H1 (cell line): Measurements from ENCODE around the gene PDE4B. TPM values are rescaled to one million over a fixed set of nuclear protein-coding genes. Genes with fewer than 3 reads are reported as not detected.

ENCODE experiments used
- CTCF ChIA-PET: fragments of 300-600 bp; sonication (Branson Sonifier 250); formaldehyde crosslinking; loops from one replicate; lab custom pipeline; 2021; ENCODE audit not compliant: partially characterized antibody; lab: Charles Lee
- POLR2A ChIA-PET: fragments of 300-600 bp; sonication (Branson Sonifier 250); formaldehyde crosslinking; loops from one replicate; lab custom pipeline; 2021; ENCODE audit warnings: inconsistent platforms; ENCODE audit not compliant: partially characterized antibody; lab: Charles Lee
- DNase-seq, 2 experiments: peaks; one replicate each; pipeline versions ENCODE4 v3.0.0 to v3.0.0-alpha.2; 2010 to 2022; ENCODE audit warnings: low spot score in 2 of 2, low read depth in 1 of 2, mixed read lengths in 1 of 2
- FAIRE-seq: peaks from 2 replicates; lab custom pipeline; 2011; peaks lifted over from hg19 to GRCh38; lab: Jason Lieb, UNC
- H2AFZ ChIP-seq: 2 replicates; pipeline ENCODE4 v1.8.1; 2012; ENCODE audit warnings: low read length, inconsistent platforms
- H2AK5ac ChIP-seq: 2 replicates; pipeline ENCODE4 v1.6.1; 2013; ENCODE audit warnings: low read depth, low read length
- H2BK120ac ChIP-seq: replicated peaks from 2 replicates; pipeline ENCODE3; 2013; ENCODE audit warnings: low read depth, low read length, inconsistent platforms
- H2BK12ac ChIP-seq: 2 replicates; pipeline ENCODE4 v1.6.1; 2013; ENCODE audit warnings: low read depth, low read length
- H2BK15ac ChIP-seq: 2 replicates; pipeline ENCODE4 v1.6.1; 2013; ENCODE audit warnings: low read length
- H2BK20ac ChIP-seq: 2 replicates; pipeline ENCODE4 v1.6.1; 2013; ENCODE audit warnings: low read length
- H2BK5ac ChIP-seq: 2 replicates; pipeline ENCODE4 v1.6.1; 2013; ENCODE audit warnings: low read depth, low read length
- H3K14ac ChIP-seq: 2 replicates; pipeline ENCODE4 v1.6.1; 2013; ENCODE audit warnings: inconsistent platforms; ENCODE audit not compliant: insufficient read length
- H3K18ac ChIP-seq: 2 replicates; pipeline ENCODE4 v1.6.1; 2013; ENCODE audit warnings: low read length; ENCODE audit errors: extremely low read depth
- H3K23ac ChIP-seq: 2 replicates; pipeline ENCODE4 v1.6.1; 2013; ENCODE audit warnings: inconsistent platforms; ENCODE audit not compliant: insufficient read length
- H3K23me2 ChIP-seq: 2 replicates; pipeline ENCODE4 v1.6.1; 2013; ENCODE audit warnings: low read depth, low read length
- H3K27ac ChIP-seq: 2 replicates; pipeline ENCODE4 v1.6.1; 2011; ENCODE audit warnings: low read depth, low read length, inconsistent platforms
- H3K27me3 ChIP-seq, 4 experiments: replicated peaks in 1 of 4; 1 replicate in 1 of 4; 2 replicates in 3 of 4; pipeline versions ENCODE4 v1.6.1 to v1.8.1; 2011 to 2013; ENCODE audit warnings: low read length in 3 of 4, mild to moderate bottlenecking in 3 of 4, inconsistent platforms in 2 of 4, mixed read lengths in 2 of 4, moderate library complexity in 1 of 4; ENCODE audit not compliant: control insufficient read depth in 3 of 4, insufficient read depth in 3 of 4; ENCODE audit errors: extremely low read depth in 1 of 4
- H3K36me3 ChIP-seq, 4 experiments: 2 replicates each; pipeline versions ENCODE4 v1.6.1 to v1.8.1; 2011 to 2013; ENCODE audit warnings: mild to moderate bottlenecking in 4 of 4, low read length in 3 of 4, moderate library complexity in 2 of 4, control low read depth in 1 of 4, inconsistent platforms in 1 of 4; ENCODE audit not compliant: insufficient read depth in 4 of 4, control insufficient read depth in 2 of 4
- H3K4ac ChIP-seq: replicated peaks from 2 replicates; pipeline ENCODE3; 2013; ENCODE audit warnings: low read length, low read depth, mixed read lengths, inconsistent platforms; ENCODE audit not compliant: insufficient read length
- H3K4me1 ChIP-seq, 4 experiments: replicated peaks in 1 of 4; 1 replicate in 1 of 4; 2 replicates in 3 of 4; pipeline versions ENCODE4 v1.6.1 to v1.8.1; 2011 to 2013; ENCODE audit warnings: low read length in 3 of 4, inconsistent platforms in 2 of 4, mixed read lengths in 1 of 4; ENCODE audit not compliant: insufficient read depth in 4 of 4, control insufficient read depth in 3 of 4
- H3K4me2 ChIP-seq, 2 experiments: 2 replicates each; pipeline versions ENCODE4 v1.6.1 to v1.8.1; 2011 to 2013; ENCODE audit warnings: low read depth in 2 of 2, low read length in 2 of 2, control low read depth in 1 of 2, inconsistent platforms in 1 of 2, mild to moderate bottlenecking in 1 of 2; ENCODE audit not compliant: insufficient read depth in 1 of 2
- H3K4me3 ChIP-seq, 4 experiments: fragments of 200-600, 300-600 bp in 1 of 4; sonication (generic), shearing (Covaris generic), sonication (Bioruptor Twin) in 1 of 4; 2 replicates each; pipeline versions ENCODE4 v1.5.1 to v1.8.1; 2011 to 2016; ENCODE audit warnings: low read length in 4 of 4, low read depth in 3 of 4, control low read depth in 2 of 4, inconsistent platforms in 2 of 4, mild to moderate bottlenecking in 2 of 4, mixed read lengths in 1 of 4, moderate library complexity in 1 of 4; ENCODE audit not compliant: insufficient read depth in 2 of 4; ENCODE audit errors: extremely low read depth in 1 of 4
- H3K56ac ChIP-seq: replicated peaks from 2 replicates; pipeline ENCODE3; 2013; ENCODE audit warnings: low read depth, mild to moderate bottlenecking, mixed read lengths, low read length, inconsistent platforms; ENCODE audit not compliant: insufficient read length
- H3K79me1 ChIP-seq: 2 replicates; pipeline ENCODE4 v1.6.1; 2013; ENCODE audit warnings: low read depth, low read length, control low read depth
- H3K79me2 ChIP-seq, 2 experiments: 2 replicates each; pipeline versions ENCODE4 v1.6.1 to v1.8.1; 2012 to 2013; ENCODE audit warnings: low read length in 2 of 2, mild to moderate bottlenecking in 2 of 2, inconsistent platforms in 1 of 2; ENCODE audit not compliant: insufficient read depth in 2 of 2, control insufficient read depth in 1 of 2
- H3K9ac ChIP-seq, 4 experiments: replicated peaks in 1 of 4; 1 replicate in 1 of 4; 2 replicates in 3 of 4; pipeline versions ENCODE4 v1.6.1 to v1.8.1; 2011 to 2013; ENCODE audit warnings: low read depth in 3 of 4, low read length in 3 of 4, control low read depth in 2 of 4, mild to moderate bottlenecking in 2 of 4, moderate library complexity in 2 of 4, inconsistent platforms in 1 of 4; ENCODE audit errors: extremely low read depth in 1 of 4
- H3K9me3 ChIP-seq, 2 experiments: 2 replicates each; pipeline versions ENCODE4 v1.6.1 to v1.8.1; 2012 to 2013; ENCODE audit warnings: mild to moderate bottlenecking in 2 of 2, moderate library complexity in 2 of 2, control low read depth in 1 of 2, inconsistent platforms in 1 of 2, low read depth in 1 of 2, low read length in 1 of 2, mixed read lengths in 1 of 2; ENCODE audit not compliant: insufficient read depth in 2 of 2
- H4K20me1 ChIP-seq, 2 experiments: replicated peaks in 1 of 2; 2 replicates each; pipeline versions ENCODE3 to v1.8.1; 2011 to 2013; ENCODE audit warnings: inconsistent platforms in 2 of 2, low read length in 2 of 2, mild to moderate bottlenecking in 1 of 2; ENCODE audit not compliant: insufficient read depth in 2 of 2, control insufficient read depth in 1 of 2
- H4K5ac ChIP-seq: 2 replicates; pipeline ENCODE4 v1.6.1; 2013; ENCODE audit warnings: low read length, low read depth, mixed read lengths, inconsistent platforms; ENCODE audit not compliant: insufficient read length
- H4K8ac ChIP-seq: 2 replicates; pipeline ENCODE4 v1.8.0; 2013; ENCODE audit warnings: mild to moderate bottlenecking, moderate library complexity, low read length, inconsistent platforms; ENCODE audit not compliant: insufficient read depth; ENCODE audit errors: extremely low read depth
- H4K91ac ChIP-seq: replicated peaks from 2 replicates; pipeline ENCODE3; 2013; ENCODE audit warnings: low read length, mixed read lengths, inconsistent platforms; ENCODE audit not compliant: insufficient read length
- CHD2 ChIP-seq: IDR thresholded peaks from 2 replicates; pipeline ENCODE4 v1.6.1; 2012; ENCODE audit warnings: low read length, improper control_type of control experiment
- EGR1 ChIP-seq: IDR thresholded peaks from 2 replicates; pipeline ENCODE4 v1.6.1; 2011; ENCODE audit warnings: low read depth, low read length, borderline replicate concordance
- FOSL1 ChIP-seq: IDR thresholded peaks from 2 replicates; pipeline ENCODE4 v1.6.1; 2011; ENCODE audit warnings: mild to moderate bottlenecking, low read depth, low read length, moderate library complexity; ENCODE audit not compliant: insufficient read depth
- GABPA ChIP-seq: IDR thresholded peaks from 2 replicates; pipeline ENCODE4 v1.6.1; 2011; ENCODE audit warnings: mild to moderate bottlenecking, low read length, moderate library complexity, borderline replicate concordance; ENCODE audit not compliant: insufficient read depth
- MAX ChIP-seq: IDR thresholded peaks from 2 replicates; pipeline ENCODE4 v1.6.1; 2012; ENCODE audit warnings: inconsistent platforms
- SIRT6 ChIP-seq: IDR thresholded peaks from one replicate; pipeline ENCODE4 v1.7.1; 2012; ENCODE audit warnings: low read length, inconsistent platforms
- SP4 ChIP-seq: IDR thresholded peaks from 2 replicates; pipeline ENCODE4 v1.6.1; 2012; ENCODE audit warnings: low read length, inconsistent platforms
- TAF1 ChIP-seq: IDR thresholded peaks from 2 replicates; pipeline ENCODE4 v1.6.1; 2011; ENCODE audit warnings: mild to moderate bottlenecking, low read depth, low read length
- TAF7 ChIP-seq: optimal IDR thresholded peaks from 2 replicates; pipeline ENCODE3; 2011; ENCODE audit warnings: low read depth, mild to moderate bottlenecking, inconsistent platforms, low read length, moderate library complexity, borderline replicate concordance
- TCF12 ChIP-seq: IDR thresholded peaks from 2 replicates; pipeline ENCODE4 v1.6.1; 2011; ENCODE audit warnings: low read depth, mild to moderate bottlenecking, low read length
- WGBS, 2 experiments: shearing (Covaris generic) in 1 of 2; methylation state at CpG; one replicate each; pipeline versions ENCODE4 v1.1.6 to v1.1.7; 2013 to 2015; ENCODE audit warnings: low lambda C conversion rate in 2 of 2, mixed read lengths in 2 of 2, inconsistent platforms in 1 of 2, low coverage in 1 of 2, missing lambda C conversion rate in 1 of 2; ENCODE audit not compliant: insufficient replicate concordance in 2 of 2, insufficient coverage in 1 of 2, insufficient read length in 1 of 2; ENCODE audit errors: extremely low coverage in 1 of 2, missing lambda C conversion rate in 1 of 2; 5-methylcytosine and 5-hydroxymethylcytosine counted together
- polyA plus RNA-seq, 7 experiments: library from polyadenylated mRNA; depleted of rRNA in 3 of 7; stranded (reverse) in 5 of 7; unstranded in 2 of 7; fragments of >200 nt in 5 of 7; fragments of 200-250 nt in 2 of 7; gene quantifications; 1 replicate in 5 of 7; 2 replicates in 1 of 7; 4 replicates in 1 of 7; pipeline versions ENCODE4 v1.2.1 to v1.2.3, GENCODE V29; 2011 to 2013; ENCODE audit warnings: missing spikeins in 2 of 7, mixed read lengths in 2 of 7
- total RNA-seq: library from RNA; stranded (reverse); fragmentation: NEBNext Ultra II Directional; extraction: Animal tissue kit (Norgen Biotek cat#: 25700); gene quantifications from 2 replicates; pipeline ENCODE4 v1.2.1, GENCODE V29; 2021

PDE4B gene
- total and polyA plus RNA-seq, 2 of the 8 experiments (the other 6 are each of a cell fraction or from before 2014, with no cell fraction given): 5.0 to 15.1 TPM

- Histone ChIP-seq H2BK15ac (no peak overlapping the region), H2BK120ac (no peak overlapping the region), H2AK5ac (no peak overlapping the region), H2BK12ac (no peak overlapping the region), H3K14ac (no peak overlapping the region), H2BK5ac (no peak overlapping the region), H4K8ac (no peak overlapping the region), H3K27ac (no peak overlapping the region), H3K9me3 (no peaks in the 10 kb centered on the region), H3K27me3 (peaks cover 0 to 8% (median 4%) of the 10 kb centered on the region in 4 experiments; a peak in 6 of 7 replicates), H3K4ac (no peak overlapping the region), H3K79me1 (no peaks in the 10 kb centered on the region), H3K36me3 (no peaks in the 10 kb centered on the region), H2BK20ac (no peak overlapping the region), H3K23ac (no peak overlapping the region), H3K18ac (no peak overlapping the region), H3K4me1 (no peaks in the 10 kb centered on the region), H4K20me1 (peaks cover 0 to 2% of the 10 kb centered on the region in 2 experiments), H3K4me2 (no peak overlapping the region), H3K9ac (no peak overlapping the region), H3K79me2 (no peaks in the 10 kb centered on the region), H4K5ac (no peak overlapping the region), H3K4me3 (no peak overlapping the region), H3K23me2 (no peaks in the 10 kb centered on the region), H2AFZ (no peak overlapping the region), H3K56ac (no peak overlapping the region), H4K91ac (no peak overlapping the region)
- TF ChIP-seq TCF12 (no peak), FOSL1 (no peak), SP4 (no peak), EGR1 (no peak), SIRT6 (no peak), CHD2 (no peak), GABPA (no peak), TAF7 (no peak), MAX (no peak), TAF1 (no peak)
- ChIA-PET POLR2A (no interaction called here), CTCF (no interaction called here)
- FAIRE-seq (no peak), DNase-seq (no peak)
- WGBS, 2 experiments: 78% methylated on average over 1 of the region's 1 CpG; no CpG with 5 or more reads in 1 of the 2 experiments
Measured at GRCh38 chr1:65799601-65800000, 6.9 kb downstream of the PDE4B start.
